SK-N-SH (cell line): ENCODE data around the gene MARCHF4.

Experiments
- CHD2 ChIP-seq: fragments of 150-350 bp; IDR thresholded peaks from 2 replicates; pipeline ENCODE4 v1.6.1; 2018; ENCODE audit warnings: low read length; ENCODE audit not compliant: partially characterized antibody
- CTCF ChIP-seq: fragments of 200-600 bp; sonication (generic); IDR thresholded peaks from 2 replicates; pipeline ENCODE4 v1.6.1; 2017; ENCODE audit warnings: antibody characterized with exemption, mild to moderate bottlenecking, moderate library complexity
- GABPA ChIP-seq: IDR thresholded peaks from 2 replicates; pipeline ENCODE4 v1.4.0; 2012; ENCODE audit warnings: low read depth, mild to moderate bottlenecking
- MAX ChIP-seq: IDR thresholded peaks from 2 replicates; pipeline ENCODE4 v1.4.0; 2012; ENCODE audit warnings: low read depth
- MEF2A ChIP-seq: IDR thresholded peaks from 2 replicates; pipeline ENCODE4 v1.4.0; 2012; ENCODE audit warnings: low read depth, borderline replicate concordance
- PBX3 ChIP-seq: IDR thresholded peaks from 2 replicates; pipeline ENCODE4; 2012
- POLR2AphosphoS5 ChIP-seq: IDR thresholded peaks from 2 replicates; pipeline ENCODE4 v1.6.1; 2012; ENCODE audit warnings: low read depth, low read length
- REST ChIP-seq: IDR thresholded peaks from 2 replicates; pipeline ENCODE4 v1.6.1; 2012; ENCODE audit warnings: mild to moderate bottlenecking, low read depth, low read length, moderate library complexity
- RFX5 ChIP-seq: IDR thresholded peaks from 2 replicates; pipeline ENCODE4 v1.6.1; 2012; ENCODE audit warnings: mild to moderate bottlenecking, improper control_type of control experiment, low read length
- TAF1 ChIP-seq: IDR thresholded peaks from 2 replicates; pipeline ENCODE4 v1.6.1; 2012; ENCODE audit warnings: low read depth, mild to moderate bottlenecking, low read length, moderate library complexity, borderline replicate concordance
- TEAD4 ChIP-seq: IDR thresholded peaks from 2 replicates; pipeline ENCODE4 v1.4.0; 2012; ENCODE audit warnings: mild to moderate bottlenecking, borderline replicate concordance; ENCODE audit not compliant: insufficient read depth
- USF1 ChIP-seq: IDR thresholded peaks from 2 replicates; pipeline ENCODE4 v1.4.0; 2012; ENCODE audit warnings: low read depth, borderline replicate concordance

- TF ChIP-seq CTCF (no peak), PBX3 (no peak), MEF2A (no peak), RFX5 (no peak), GABPA (no peak), USF1 (no peak), TAF1 (no peak), CHD2 (no peak), POLR2AphosphoS5 (no peak), MAX (no peak), REST (no peak), TEAD4 (no peak)
These were observed 38.3 kb upstream of the MARCHF4 start for GRCh38 chr2:216410550-216410949.
